PFSK-1 (cell line): ENCODE data around the gene SKAP1.

Experiments used
- POLR2AphosphoS5 ChIP-seq: IDR thresholded peaks from 2 replicates; pipeline ENCODE4 v1.6.1; 2012; ENCODE audit warnings: low read depth, mild to moderate bottlenecking, control low read depth, low read length, moderate library complexity
- SIN3A ChIP-seq: IDR thresholded peaks from 2 replicates; pipeline ENCODE4 v1.6.1; 2012; ENCODE audit warnings: mild to moderate bottlenecking, low read length, moderate library complexity, borderline replicate concordance; ENCODE audit not compliant: insufficient read depth
- TF ChIP-seq, protein P1 (sequence below), 2 experiments: IDR thresholded peaks; 2 replicates each; pipeline versions ENCODE4 v1.6.1 to v1.8.0; 2011 to 2012; ENCODE audit warnings: low read depth in 2 of 2, low read length in 2 of 2, control low read depth in 1 of 2, inconsistent platforms in 1 of 2, mild to moderate bottlenecking in 1 of 2, moderate library complexity in 1 of 2; ENCODE audit not compliant: insufficient read depth in 1 of 2

DNA sequence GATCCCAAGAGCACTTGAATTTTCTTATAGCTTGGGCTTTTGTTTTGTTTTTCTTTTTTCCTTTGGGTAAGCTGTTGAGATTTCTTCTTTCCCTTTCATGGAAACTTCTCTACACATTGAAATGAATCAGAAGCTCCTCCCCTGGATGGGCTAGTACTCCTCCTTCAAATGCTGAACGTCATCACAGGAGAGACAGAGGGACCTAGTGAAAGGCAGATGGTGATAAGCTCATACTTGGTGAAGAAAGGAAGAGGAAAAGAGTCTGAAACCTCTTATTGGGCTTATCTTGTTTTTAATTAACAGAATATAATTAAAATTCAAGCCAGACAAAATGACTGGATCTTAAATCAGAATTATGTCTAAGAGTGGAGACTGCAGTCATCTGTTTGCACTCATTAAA is 175.1 kb downstream of the SKAP1 start:
- TF ChIP-seq SIN3A, result no peak
- no peak for TF ChIP-seq POLR2AphosphoS5
- TF ChIP-seq, protein P1, sequence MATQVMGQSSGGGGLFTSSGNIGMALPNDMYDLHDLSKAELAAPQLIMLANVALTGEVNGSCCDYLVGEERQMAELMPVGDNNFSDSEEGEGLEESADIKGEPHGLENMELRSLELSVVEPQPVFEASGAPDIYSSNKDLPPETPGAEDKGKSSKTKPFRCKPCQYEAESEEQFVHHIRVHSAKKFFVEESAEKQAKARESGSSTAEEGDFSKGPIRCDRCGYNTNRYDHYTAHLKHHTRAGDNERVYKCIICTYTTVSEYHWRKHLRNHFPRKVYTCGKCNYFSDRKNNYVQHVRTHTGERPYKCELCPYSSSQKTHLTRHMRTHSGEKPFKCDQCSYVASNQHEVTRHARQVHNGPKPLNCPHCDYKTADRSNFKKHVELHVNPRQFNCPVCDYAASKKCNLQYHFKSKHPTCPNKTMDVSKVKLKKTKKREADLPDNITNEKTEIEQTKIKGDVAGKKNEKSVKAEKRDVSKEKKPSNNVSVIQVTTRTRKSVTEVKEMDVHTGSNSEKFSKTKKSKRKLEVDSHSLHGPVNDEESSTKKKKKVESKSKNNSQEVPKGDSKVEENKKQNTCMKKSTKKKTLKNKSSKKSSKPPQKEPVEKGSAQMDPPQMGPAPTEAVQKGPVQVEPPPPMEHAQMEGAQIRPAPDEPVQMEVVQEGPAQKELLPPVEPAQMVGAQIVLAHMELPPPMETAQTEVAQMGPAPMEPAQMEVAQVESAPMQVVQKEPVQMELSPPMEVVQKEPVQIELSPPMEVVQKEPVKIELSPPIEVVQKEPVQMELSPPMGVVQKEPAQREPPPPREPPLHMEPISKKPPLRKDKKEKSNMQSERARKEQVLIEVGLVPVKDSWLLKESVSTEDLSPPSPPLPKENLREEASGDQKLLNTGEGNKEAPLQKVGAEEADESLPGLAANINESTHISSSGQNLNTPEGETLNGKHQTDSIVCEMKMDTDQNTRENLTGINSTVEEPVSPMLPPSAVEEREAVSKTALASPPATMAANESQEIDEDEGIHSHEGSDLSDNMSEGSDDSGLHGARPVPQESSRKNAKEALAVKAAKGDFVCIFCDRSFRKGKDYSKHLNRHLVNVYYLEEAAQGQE (IDR thresholded peaks at IDR 0.05; ENCODE audit: insufficient read depth in 1 of 2, low read depth in 2 of 2, low read length in 2 of 2), result no peak
